GM18517 (cell line): ENCODE results near the gene AUP1.
A peak's percentile ranks its signal among the peaks of the same experiment; 100 is the strongest.

Experiments
- ATAC-seq: cut with Tn5 transposase; IDR thresholded peaks from one replicate; pipeline ENCODE4 v1.9.1; 2021; ENCODE audit warnings: mild to moderate bottlenecking, moderate library complexity; ENCODE audit not compliant: unreplicated experiment

AUP1 gene

DNA sequence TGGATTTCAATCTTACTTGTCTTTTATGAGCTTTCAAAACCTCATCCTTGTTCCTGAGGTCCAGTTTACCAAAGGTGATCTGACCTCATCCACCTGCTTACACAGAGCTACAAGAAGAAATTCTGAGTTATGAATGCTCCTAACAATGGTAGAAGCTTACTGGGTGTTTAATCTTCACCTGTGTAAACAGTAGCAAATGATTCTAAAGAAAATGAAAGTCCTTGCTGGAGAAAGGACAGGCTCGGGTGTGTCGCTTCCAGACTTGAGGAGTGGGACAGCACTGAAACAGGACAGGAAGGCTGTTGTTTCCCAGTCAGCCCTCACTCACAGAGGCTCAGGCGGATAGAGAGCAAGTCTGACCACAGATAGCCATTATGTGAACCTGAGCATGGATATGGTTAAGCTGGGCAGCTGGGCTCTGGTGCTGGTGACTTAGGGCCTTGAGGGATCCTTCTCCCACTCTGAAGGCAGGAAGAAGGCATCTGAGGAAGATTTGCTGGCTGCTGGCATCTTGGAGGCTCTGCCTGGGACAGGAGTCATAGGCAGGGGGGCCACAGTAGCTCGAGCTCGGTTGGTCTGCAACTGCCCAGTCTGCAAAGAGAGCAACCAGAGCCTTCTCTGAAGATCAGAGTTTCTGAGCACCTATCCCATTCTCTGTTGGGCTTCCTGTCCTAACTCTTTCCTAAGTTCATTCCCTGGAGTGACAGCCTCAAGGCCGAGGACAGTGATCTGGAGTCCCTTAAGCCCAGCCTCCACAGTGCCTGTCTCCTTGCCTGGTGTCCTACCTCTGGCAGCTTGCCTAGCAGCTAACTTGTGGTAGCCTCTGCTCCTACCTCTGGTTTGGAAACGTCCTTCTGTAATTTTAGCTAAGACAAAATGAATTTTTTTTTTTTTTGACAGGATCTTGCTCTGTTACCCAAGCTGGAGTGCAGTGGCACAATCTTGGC lies 29.1 kb upstream of the AUP1 start:
- no peak for ATAC-seq

GRCh38 chr2:74556831-74557370 lies 27.4 kb upstream of the AUP1 start:
- ATAC-seq = no peak

- ATAC-seq = no peak
These were observed 26.7 kb upstream of the AUP1 start for GRCh38 chr2:74556159-74556558.

DNA sequence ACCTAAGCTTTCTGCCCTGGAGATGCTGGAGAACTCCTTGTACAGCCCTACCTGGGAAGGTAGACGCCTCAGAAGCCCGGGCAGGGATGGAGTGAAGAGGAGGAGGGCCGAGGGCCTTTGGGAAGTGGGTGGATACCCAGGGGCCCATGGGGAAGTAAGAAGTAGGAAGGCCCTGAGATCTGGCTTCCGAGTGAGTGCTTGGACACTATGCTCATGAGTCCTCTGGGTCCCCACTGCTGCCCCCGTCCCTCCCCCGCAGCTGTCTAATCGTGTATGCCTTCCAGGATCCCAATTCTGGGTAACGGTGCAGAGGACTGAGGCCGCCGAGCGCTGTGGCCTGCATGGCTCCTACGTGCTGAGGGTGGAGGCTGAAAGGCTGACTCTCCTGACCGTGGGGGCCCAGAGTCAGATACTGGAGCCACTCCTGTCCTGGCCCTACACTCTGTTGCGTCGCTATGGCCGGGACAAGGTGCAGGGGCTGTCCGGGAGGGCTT lies 26.2 kb upstream of the AUP1 start:
- no peak for ATAC-seq

- ATAC-seq = peak; percentile 38
These were observed 25.5 kb upstream of the AUP1 start for GRCh38 chr2:74554820-74555531.

- peak; percentile 55 for ATAC-seq
These were observed 24.6 kb upstream of the AUP1 start, which contains the start of the genes DOK1 and LOXL3 for GRCh38 chr2:74553892-74554819. DOK1 (plus strand) TSS chr2:74554720; CDS start chr2:74554755, 35 bp downstream. LOXL3 (minus strand) TSS chr2:74553942; CDS start chr2:74552634, 1,308 bp downstream.

- ATAC-seq = no peak
These were observed 23.7 kb upstream of the AUP1 start for GRCh38 chr2:74552914-74553811.

GRCh38 chr2:74551942-74552913 lies 22.7 kb upstream of the AUP1 start:
- ATAC-seq = no peak

GRCh38 chr2:74551530-74551929 lies 22.0 kb upstream of the AUP1 start:
- no peak for ATAC-seq

- ATAC-seq = no peak
These were observed 20.7 kb upstream of the AUP1 start for GRCh38 chr2:74550231-74550630.

DNA sequence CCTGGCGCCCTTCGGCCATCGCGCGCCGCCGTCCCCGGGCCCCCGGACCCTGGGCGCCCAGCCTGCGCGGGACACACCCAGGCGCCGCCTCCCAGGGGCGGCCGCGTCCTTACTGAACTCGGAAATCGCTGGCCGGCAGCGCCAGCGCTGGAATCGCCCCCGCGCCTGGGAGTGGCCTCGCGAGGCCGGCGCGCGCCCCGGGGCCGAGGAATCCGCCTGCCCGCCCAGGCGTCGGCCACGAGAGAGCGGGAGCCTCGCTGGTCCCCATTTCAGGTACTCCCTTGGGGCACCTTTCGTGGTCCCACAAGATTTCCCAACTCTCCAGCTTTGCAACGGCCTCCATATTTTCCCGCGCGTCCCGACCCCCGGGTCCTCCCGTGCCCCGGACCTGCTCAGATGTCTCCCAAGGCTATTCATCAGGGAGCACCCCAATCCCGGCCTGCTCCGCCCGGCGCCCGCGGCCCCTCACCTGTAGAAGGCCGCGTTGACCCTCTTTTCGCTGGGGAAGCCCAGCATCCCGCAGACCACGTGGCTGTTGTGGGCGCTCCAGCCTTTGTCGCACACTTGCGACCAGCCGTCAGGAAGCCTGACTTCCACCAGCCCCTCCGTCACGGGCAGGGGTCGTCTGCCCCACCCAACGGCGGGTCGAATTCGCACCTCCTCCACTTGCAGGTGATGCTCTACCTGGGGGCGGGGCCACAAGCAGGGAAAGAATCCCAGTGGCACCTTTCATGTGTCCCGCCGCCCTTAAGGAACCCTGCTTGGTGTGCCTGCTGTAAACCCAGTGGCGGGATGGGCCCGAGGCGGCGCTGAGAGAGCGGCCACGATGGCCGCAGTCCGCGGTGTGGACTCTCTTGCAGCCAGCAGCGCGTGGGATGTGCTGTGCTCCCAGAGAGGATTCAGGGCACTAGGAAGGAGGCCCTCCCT lies 19.7 kb upstream of the AUP1 start:
- no peak for ATAC-seq

DNA sequence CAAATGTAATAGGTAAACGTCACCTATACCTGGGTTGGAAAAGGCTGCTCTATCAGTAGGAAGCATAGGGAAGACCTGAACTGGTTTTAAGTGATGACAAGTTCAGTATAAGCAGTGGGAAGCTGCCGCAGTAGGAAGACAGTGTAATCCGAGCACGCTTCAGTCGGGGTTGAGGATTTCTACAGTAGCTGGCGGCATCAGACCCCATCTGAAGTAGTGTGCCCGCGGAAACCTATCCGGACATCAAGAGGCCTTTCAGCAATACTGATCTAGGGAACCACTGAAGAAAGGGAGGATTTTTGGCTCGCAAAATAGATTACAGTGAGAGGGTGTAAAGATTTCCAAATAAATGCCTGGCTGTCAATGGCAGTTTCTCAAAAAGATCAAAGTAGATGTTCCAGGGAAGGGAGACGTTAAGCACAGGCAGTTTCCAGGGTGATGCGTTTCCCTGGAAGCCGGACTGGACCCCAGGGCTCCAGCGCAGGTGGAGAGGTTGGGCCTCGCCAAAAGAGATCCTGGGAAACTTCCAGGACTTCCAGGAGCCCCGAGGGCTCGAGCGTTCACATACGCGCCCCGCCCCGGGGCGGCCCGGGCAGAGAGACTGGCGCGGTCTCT lies 18.9 kb upstream of the AUP1 start:
- ATAC-seq = no peak

DNA sequence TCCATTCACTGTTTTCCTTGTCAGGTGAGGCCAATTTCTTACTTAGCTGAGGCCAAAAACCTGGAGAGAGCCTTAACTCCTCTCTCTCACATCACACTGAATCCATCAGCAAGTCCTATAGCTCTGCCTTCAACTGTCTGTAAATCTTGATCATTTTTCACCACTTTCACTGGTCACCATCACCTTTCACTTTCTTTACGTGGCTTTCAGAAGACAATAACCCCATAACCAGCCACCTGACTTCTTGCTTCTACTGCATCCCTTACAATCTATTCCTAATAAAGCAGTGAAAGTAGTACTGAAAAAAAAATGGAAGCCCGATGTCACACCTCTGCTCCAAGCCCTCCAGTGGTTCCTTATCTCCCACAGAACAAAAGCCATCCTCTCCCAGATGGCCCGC lies 16.5 kb upstream of the AUP1 start:
- ATAC-seq = no peak

DNA sequence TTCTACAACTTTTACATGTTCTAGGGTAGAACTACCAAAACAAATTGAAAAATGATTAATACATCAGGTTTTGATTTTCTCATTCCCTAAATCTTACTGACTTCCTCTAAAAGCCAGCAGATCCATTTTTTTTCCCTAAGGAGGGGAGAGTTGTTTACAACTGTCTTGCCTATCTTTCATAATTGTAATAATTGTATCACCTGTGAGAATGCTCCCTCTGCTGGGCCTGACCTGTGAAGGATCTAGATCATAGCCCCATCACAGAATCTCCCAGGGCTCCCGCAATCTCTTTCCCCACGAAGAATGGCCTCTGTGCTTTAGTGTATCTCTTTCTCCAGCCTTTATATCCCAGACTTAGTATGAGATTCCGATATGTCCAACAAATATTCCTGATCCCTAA lies 15.1 kb upstream of the AUP1 start:
- ATAC-seq = no peak

DNA sequence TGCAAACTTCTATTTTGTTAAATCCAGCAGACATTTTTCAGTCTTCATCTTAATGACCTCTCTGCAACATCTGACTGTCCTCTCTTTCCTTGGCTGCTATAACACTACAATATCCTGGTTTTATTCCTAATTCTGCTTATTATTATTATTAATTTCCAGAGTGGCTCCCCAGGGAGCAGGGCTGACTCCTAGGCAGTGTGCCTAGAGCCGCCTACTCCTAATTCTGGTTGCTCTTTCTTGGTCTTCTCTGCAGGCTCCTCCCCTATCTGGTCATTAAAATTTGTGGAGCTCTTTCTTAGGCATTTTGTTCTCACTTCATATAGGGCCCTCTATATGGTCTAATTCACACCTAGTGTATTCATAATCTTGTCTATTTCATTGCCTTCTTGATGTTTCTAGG lies 13.5 kb upstream of the AUP1 start:
- no peak for ATAC-seq

DNA sequence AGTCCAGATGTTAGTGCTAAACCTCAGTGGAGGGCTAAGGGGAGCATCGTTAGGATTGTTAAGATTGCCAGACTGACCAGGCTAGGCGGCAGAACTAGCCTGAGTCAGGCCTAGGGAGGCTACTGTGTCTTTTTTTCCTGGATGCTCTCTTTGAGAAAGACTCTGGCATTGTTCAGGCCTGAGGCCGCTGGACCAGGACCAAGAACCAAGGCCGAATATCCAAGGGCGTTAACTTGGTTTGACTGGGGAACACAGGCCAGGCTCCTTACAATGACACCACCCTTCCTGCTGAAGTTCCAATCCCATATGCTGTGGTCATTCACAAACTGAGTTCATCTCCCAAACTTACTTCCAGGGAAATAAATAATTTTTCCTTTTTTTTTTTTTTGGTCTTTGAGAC lies 10.8 kb upstream of the AUP1 start:
- ATAC-seq = no peak

DNA sequence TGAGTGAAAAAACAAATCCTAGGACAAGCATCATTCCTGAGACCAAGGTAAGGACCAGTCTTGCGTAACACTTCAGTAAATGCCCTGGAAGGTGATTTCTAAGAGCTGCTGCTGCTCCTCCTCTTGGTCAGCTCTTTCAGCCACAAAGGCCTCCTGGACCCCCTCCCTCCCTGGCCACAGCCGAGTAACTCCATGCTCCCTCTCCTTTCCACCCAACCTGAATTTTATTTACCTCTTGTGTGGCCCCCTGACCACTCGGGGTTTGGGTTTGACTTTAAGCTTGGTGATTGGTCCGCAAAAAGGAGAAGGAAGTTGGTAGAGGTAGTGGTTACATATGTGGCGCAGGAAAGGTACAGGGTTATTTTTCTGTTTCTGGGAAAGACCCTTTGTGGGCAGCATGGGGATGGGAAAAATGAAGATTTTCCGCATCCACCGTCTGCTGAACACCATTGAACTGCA lies 9.4 kb upstream of the AUP1 start:
- no peak for ATAC-seq
